Gastrocnemius medialis (tissue), 4 donors: ENCODE measurements around the gene HCRT.
A peak's percentile ranks its signal among the peaks of the same experiment; 100 is the strongest.
"Not testable (repeated sequence)": the region's sequence is repeated elsewhere in the genome, so short reads cannot be mapped to it uniquely, and the experiment has no call there.

Experiments used
- CTCF ChIP-seq, 5 experiments: fragments of 450-650 bp in 3 of 5; fragments of 200-600 bp in 2 of 5; sonication (generic) in 2 of 5; IDR thresholded peaks in 4 of 5; conservative IDR thresholded peaks in 1 of 5; 1 replicate in 4 of 5; 2 replicates in 1 of 5; pipeline ENCODE4 v1.5.1; 2016 to 2019; ENCODE audit warnings: antibody characterized with exemption in 5 of 5, mild to moderate bottlenecking in 3 of 5, moderate library complexity in 3 of 5
- POLR2A ChIP-seq, 2 donors: fragments of 450-650 bp; IDR thresholded peaks; one replicate each; pipeline ENCODE4 v1.6.1; 2017; ENCODE audit warnings: antibody characterized with exemption in 2 of 2, mild to moderate bottlenecking in 2 of 2, moderate library complexity in 2 of 2

DNA sequence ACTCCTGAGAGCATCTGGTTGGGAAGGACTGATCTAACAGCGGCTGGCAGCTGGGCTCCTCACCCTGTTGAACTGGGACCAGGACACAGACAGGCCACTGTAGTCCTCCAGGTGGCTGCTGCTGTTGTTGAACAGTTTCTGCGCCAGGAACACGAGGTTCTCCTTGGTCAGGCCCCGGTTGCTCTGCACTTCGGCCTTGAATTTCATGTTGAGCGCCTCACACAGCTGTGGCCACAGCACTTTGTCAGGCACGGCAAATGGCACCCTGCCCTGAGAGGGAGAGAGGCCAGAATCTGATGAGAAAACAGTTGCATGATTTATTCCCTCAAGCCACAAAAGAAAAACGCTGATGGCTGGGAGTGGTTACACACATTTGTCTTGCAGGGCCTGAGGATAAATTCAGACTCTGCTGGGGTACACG is 26.7 kb upstream of the HCRT start:
- not testable (repeated sequence) for TF ChIP-seq POLR2A (IDR thresholded peaks at IDR 0.05)
- peak in 2 of 5 experiments; percentile 11 to 19 for TF ChIP-seq CTCF (IDR thresholded peaks at IDR 0.05 in 4 of 5, conservative IDR thresholded peaks at IDR 0.05 in 1 of 5)
